Choroid plexus epithelial cell (primary cell): ENCODE measurements around the gene MFSD6L.

Source experiments
- DNase-seq: peaks from one replicate; pipeline ENCODE4 v3.0.0-alpha.2; 2010; ENCODE audit warnings: low read depth
- H3K4me3 ChIP-seq: 2 replicates; pipeline ENCODE4 v1.5.1; 2011; ENCODE audit warnings: low read depth, mild to moderate bottlenecking, control low read depth, low read length, moderate library complexity
- CTCF ChIP-seq: conservative IDR thresholded peaks from 2 replicates; pipeline ENCODE4 v1.5.1; 2011; ENCODE audit warnings: low read depth, mild to moderate bottlenecking, control low read depth, inconsistent platforms, low read length, moderate library complexity

The MFSD6L gene

GRCh38 chr17:8776881-8777280, 22.3 kb downstream of the MFSD6L start:
- TF ChIP-seq CTCF: no peak
- no peak for DNase-seq
- H3K4me3 ChIP-seq: no peak overlapping the region

GRCh38 chr17:8776248-8776647, 22.9 kb downstream of the MFSD6L start:
- no peak overlapping the region for H3K4me3 ChIP-seq
- no peak for TF ChIP-seq CTCF
- DNase-seq: no peak

- no peak for DNase-seq
- TF ChIP-seq CTCF: no peak
- no peak overlapping the region for H3K4me3 ChIP-seq
These were observed 32.4 kb downstream of the MFSD6L start for GRCh38 chr17:8766731-8767130.

- TF ChIP-seq CTCF: no peak
- no peak for DNase-seq
- no peak overlapping the region for H3K4me3 ChIP-seq
These were observed 37.2 kb downstream of the MFSD6L start for GRCh38 chr17:8762012-8762411.

- TF ChIP-seq CTCF: no peak
- DNase-seq: no peak
- H3K4me3 ChIP-seq: no peak within 1 kb of the TSS
These were observed 41.0 kb downstream of the MFSD6L start, which contains the start of gene SPDYE4 for GRCh38 chr17:8758137-8758596. Gene SPDYE4 (minus strand): TSS chr17:8758546. CDS start chr17:8758382, 164 bp downstream.

GRCh38 chr17:8757189-8757588, 42.0 kb downstream of the MFSD6L start:
- H3K4me3 ChIP-seq: no peak overlapping the region
- TF ChIP-seq CTCF: no peak
- no peak for DNase-seq

GRCh38 chr17:8755590-8756255, 43.4 kb downstream of the MFSD6L start:
- H3K4me3 ChIP-seq: no peak overlapping the region
- DNase-seq: no peak
- no peak for TF ChIP-seq CTCF
